Measurements from ENCODE around the gene PBX3. TPM values are rescaled to one million over a fixed set of nuclear protein-coding genes. Genes with fewer than 3 reads are reported as not detected.

Gene PBX3
- total RNA-seq, 4 donors from 2014 or later: 14.1 to 31.1 (median 21.6) TPM

DNA sequence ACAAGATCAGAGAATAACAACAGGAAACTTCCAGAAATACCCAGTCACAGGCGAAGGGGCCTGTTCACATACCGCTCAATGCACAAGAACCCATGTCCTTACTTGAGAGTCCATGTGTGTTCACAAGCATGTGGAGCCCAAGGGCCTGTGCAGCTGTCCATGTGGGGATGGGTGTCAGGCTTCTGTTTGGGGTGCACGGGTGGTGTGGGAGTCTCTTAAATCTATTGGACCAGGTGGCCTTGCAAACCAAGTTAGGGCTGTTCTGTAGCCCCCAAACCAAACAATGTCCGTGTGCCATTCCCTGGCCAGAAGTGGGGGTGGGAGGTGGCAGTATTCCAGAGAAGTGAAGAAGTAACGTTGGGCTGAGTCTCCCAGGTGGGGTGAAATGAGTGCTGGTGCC lies 222.3 kb downstream of the PBX3 start:
- TF ChIP-seq, protein P1, sequence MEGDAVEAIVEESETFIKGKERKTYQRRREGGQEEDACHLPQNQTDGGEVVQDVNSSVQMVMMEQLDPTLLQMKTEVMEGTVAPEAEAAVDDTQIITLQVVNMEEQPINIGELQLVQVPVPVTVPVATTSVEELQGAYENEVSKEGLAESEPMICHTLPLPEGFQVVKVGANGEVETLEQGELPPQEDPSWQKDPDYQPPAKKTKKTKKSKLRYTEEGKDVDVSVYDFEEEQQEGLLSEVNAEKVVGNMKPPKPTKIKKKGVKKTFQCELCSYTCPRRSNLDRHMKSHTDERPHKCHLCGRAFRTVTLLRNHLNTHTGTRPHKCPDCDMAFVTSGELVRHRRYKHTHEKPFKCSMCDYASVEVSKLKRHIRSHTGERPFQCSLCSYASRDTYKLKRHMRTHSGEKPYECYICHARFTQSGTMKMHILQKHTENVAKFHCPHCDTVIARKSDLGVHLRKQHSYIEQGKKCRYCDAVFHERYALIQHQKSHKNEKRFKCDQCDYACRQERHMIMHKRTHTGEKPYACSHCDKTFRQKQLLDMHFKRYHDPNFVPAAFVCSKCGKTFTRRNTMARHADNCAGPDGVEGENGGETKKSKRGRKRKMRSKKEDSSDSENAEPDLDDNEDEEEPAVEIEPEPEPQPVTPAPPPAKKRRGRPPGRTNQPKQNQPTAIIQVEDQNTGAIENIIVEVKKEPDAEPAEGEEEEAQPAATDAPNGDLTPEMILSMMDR (IDR thresholded peaks at IDR 0.05): no peak
- no peak for TF ChIP-seq POLR2A (IDR thresholded peaks at IDR 0.05)
- 77 to 85% methylated on average over 4 to 5 of the region's 5 CpGs for WGBS, 2 donors
- no peak overlapping the region for H3K4me3 ChIP-seq (ENCODE audit: low read depth, poor library complexity, severe bottlenecking)
- intact Hi-C loops (cut with DNase I; ENCODE audit: low total_unique reads): no loop called here
- no peak for DNase-seq (ENCODE audit: low spot score in 2 of 2)

DNA sequence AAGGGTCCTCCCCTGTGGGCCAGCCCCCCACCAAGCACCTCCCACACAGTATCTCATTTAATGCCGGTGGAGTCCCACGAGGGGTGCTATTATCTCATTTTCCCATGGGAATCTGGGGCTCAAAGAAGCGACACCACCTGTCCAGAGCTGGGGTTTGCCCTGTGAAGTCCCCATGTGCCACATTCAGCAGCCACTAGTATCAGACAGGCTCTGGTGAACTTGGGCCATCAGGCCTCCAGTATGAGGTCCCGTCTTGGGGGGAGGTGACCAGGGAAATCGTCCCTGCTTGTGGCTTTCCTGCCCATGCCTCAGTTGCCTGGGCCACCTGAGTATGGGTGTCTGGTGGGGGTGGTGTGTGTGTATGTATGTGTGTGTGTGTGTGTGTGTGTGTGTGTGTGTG lies 222.7 kb downstream of the PBX3 start:
- H3K4me3 ChIP-seq (ENCODE audit: low read depth, poor library complexity, severe bottlenecking): no peak overlapping the region
- TF ChIP-seq POLR2A (IDR thresholded peaks at IDR 0.05): no peak
- TF ChIP-seq, protein P1 (IDR thresholded peaks at IDR 0.05): no peak
- DNase-seq (ENCODE audit: low spot score in 2 of 2): peak in 1 of 2 donors; percentile 79
- 74 to 81% methylated on average over 5 of the region's 5 CpGs for WGBS, 2 donors
- intact Hi-C loops (cut with DNase I; ENCODE audit: low total_unique reads): no loop called here

DNA sequence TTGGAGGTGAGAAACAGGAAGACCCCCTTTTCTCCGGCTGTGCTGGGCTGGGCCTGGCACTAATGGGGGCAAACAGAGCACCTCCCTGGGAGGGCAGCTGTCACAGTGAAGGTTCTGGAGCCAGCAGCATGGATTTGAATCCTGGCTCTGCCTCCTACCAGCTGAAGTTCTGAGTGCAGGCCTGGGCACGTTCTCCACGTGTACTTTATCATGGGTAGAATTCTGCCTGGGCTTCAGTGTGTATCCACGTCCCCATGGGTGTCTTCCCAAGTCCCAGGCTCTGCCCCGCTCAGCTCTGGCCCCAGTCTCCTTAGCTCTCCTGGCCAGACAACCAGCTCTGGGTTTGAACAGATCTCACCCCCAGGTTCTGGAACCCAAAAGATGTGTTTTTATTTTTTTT lies 223.2 kb downstream of the PBX3 start:
- DNase-seq (ENCODE audit: low spot score in 2 of 2): peak in 1 of 2 donors; percentile 9
- WGBS, 2 donors: 41 to 56% methylated on average over 5 of the region's 5 CpGs
- TF ChIP-seq, protein P1 (IDR thresholded peaks at IDR 0.05): no peak
- TF ChIP-seq POLR2A (IDR thresholded peaks at IDR 0.05): no peak
- intact Hi-C loops (cut with DNase I; ENCODE audit: low total_unique reads): no loop called here
- no peak overlapping the region for H3K4me3 ChIP-seq (ENCODE audit: low read depth, poor library complexity, severe bottlenecking)

DNA sequence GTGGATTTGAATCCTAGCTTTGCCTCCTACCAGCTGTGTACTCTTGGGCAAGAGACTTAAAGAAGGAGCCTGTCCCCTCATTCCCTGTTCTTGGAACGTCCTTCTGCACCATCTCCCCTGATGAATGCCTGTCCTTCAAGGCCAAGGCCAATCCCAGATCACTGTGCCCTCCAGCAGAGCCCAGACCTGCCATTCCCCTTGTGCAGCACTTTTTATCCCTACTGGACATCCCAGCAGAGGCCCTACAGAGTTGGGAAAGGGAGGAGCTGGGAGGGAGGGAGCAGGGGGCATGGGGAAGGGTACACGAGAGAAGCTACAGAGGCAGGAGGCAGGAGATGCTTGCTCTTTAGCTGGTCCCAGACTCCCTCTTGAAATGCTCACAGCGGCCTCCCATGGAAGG lies 223.9 kb downstream of the PBX3 start:
- intact Hi-C loops (cut with DNase I; ENCODE audit: low total_unique reads): no loop called here
- WGBS, 2 donors: 75 to 88% methylated on average over 3 of the region's 3 CpGs
- no peak overlapping the region for H3K4me3 ChIP-seq (ENCODE audit: low read depth, poor library complexity, severe bottlenecking)
- no peak for TF ChIP-seq POLR2A (IDR thresholded peaks at IDR 0.05)
- TF ChIP-seq, protein P1 (IDR thresholded peaks at IDR 0.05): no peak
- peak; percentile 8 to 62 for DNase-seq (ENCODE audit: low spot score in 2 of 2)

DNA sequence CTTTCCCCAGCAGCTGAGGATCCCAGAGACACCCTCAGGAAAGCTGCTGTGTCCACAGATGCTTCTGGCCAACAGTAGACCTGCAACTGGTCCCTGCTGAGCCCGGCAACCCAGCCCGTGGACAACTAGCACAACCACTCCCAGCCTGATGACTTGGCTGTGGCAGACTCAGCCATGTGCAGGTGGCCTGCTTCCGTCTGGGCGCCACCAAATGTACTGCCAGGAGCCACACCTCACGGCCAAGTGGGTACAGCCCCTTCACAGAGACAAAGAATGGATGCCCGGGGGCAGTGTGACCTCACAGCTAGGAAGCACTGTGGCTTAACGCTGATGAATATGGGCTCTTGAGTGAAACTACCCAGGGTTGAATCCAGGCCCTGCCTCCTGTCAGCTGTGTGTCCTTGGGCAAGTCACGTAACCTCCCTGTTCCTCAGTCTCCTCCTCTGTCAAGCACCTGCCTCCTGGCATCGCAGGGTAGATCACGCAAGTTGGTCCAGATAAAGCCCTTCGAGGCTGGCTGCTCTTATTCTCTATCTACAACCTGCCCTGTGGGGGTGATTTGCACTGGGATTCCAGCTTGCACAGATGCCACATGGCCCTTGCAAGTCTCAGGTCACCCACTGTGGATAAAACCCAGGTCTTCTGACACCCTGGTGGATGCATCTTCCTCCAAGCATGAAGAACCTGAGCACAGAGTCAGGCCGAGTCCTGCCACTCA lies 225.0 kb downstream of the PBX3 start:
- WGBS, 2 donors: 54 to 75% methylated on average over 8 to 10 of the region's 12 CpGs
- intact Hi-C loops (cut with DNase I; ENCODE audit: low total_unique reads): no loop called here
- no peak for DNase-seq (ENCODE audit: low spot score in 2 of 2)
- H3K4me3 ChIP-seq (ENCODE audit: low read depth, poor library complexity, severe bottlenecking): no peak overlapping the region
- no peak for TF ChIP-seq POLR2A (IDR thresholded peaks at IDR 0.05)

DNA sequence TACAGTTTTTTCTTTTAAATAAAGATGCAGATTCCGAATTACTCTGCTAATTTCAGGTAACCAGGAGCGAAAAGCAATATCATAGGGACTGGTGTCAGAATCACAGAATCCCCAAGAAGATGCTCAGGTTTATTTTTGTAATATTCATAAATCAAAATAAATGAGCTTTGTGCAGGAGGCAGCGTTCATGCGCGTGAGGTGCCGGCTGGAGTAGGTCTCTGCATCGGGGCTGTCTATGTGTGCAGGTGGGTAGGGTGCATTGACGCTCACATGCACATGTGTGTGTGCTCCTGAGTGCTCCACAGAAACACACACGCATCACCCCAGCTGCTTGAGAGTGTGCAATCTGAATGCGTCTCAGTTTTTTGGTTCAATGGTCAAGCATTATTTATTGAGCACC lies 226.4 kb downstream of the PBX3 start:
- WGBS, 2 donors: 84 to 85% methylated on average over 10 of the region's 10 CpGs
- DNase-seq (ENCODE audit: low spot score in 2 of 2): no peak
- TF ChIP-seq, protein P1 (IDR thresholded peaks at IDR 0.05): no peak
- no peak for TF ChIP-seq POLR2A (IDR thresholded peaks at IDR 0.05)
- intact Hi-C loops (cut with DNase I; ENCODE audit: low total_unique reads): no loop called here
- no peak overlapping the region for H3K4me3 ChIP-seq (ENCODE audit: low read depth, poor library complexity, severe bottlenecking)

Measured in lower leg skin (tissue), 4 donors.